Esophagus mucosa (tissue), 1 donor: ENCODE results near the gene KCNQ4. TPM values are rescaled to one million over a fixed set of nuclear protein-coding genes. Genes with fewer than 3 reads are reported as not detected.

ENCODE experiments used
- ATAC-seq: fragments of 200-7000 bp; cut with Tn5 transposase; one replicate; pipeline ENCODE4 v1.9.1; 2020
- total RNA-seq: library from RNA; stranded (reverse); gene quantifications from one replicate; pipeline ENCODE4 v1.2.4, GENCODE V29; 2023
- donor health status: DM: yes; HTN: yes; CAD: no.

The KCNQ4 gene
- total RNA-seq, 1 donor from 2014 or later: 0.24 TPM

GRCh38 chr1:40868051-40868723 lies 84.6 kb downstream of the KCNQ4 start:
- ATAC-seq: peak; percentile 70

GRCh38 chr1:40870135-40870728 lies 86.6 kb downstream of the KCNQ4 start:
- no peak for ATAC-seq

- ATAC-seq: peak; percentile 21
Measured at GRCh38 chr1:40872276-40872675, 88.7 kb downstream of the KCNQ4 start.

- no peak for ATAC-seq
Measured at GRCh38 chr1:40873863-40874472, 90.4 kb downstream of the KCNQ4 start.

- ATAC-seq: no peak
Measured at GRCh38 chr1:40876436-40876761, 92.8 kb downstream of the KCNQ4 start.

GRCh38 chr1:40876891-40877290 lies 93.3 kb downstream of the KCNQ4 start:
- no peak for ATAC-seq

GRCh38 chr1:40877698-40878097 lies 94.1 kb downstream of the KCNQ4 start:
- ATAC-seq: peak; percentile 52

GRCh38 chr1:40878906-40879305 lies 95.3 kb downstream of the KCNQ4 start:
- ATAC-seq: no peak

- no peak for ATAC-seq
Measured at GRCh38 chr1:40879482-40880175, 96.0 kb downstream of the KCNQ4 start.

GRCh38 chr1:40880813-40881549 lies 97.4 kb downstream of the KCNQ4 start:
- peak; percentile 47 for ATAC-seq

- ATAC-seq: peak; percentile 29
Measured at GRCh38 chr1:40884055-40884795, 100.6 kb downstream of the KCNQ4 start.

- ATAC-seq: peak; percentile 68
Measured at GRCh38 chr1:40886318-40887011, 102.9 kb downstream of the KCNQ4 start.

- ATAC-seq: peak; percentile 18
Measured at GRCh38 chr1:40887012-40887378, 103.4 kb downstream of the KCNQ4 start.

GRCh38 chr1:40887652-40888051 lies 104.1 kb downstream of the KCNQ4 start:
- ATAC-seq: peak; percentile 18

Other genes starting within 250 kb of the KCNQ4 start
- 2.2 TPM for gene RIMS3, start 118.1 kb upstream of the KCNQ4 start, total RNA-seq
- gene NFYC, start 92.1 kb upstream of the KCNQ4 start, total RNA-seq: 40.8 TPM
- 28.7 TPM for gene CITED4, start 78.6 kb downstream of the KCNQ4 start, total RNA-seq
- 24.0 TPM for gene CTPS1, start 195.9 kb downstream of the KCNQ4 start, total RNA-seq
- 0.08 TPM for gene SLFNL1, start 237.9 kb downstream of the KCNQ4 start, total RNA-seq